Peyer's patch (tissue), 4 donors: Measurements from ENCODE around the gene SMURF2. TPM values are rescaled to one million over a fixed set of nuclear protein-coding genes. Genes with fewer than 3 reads are reported as not detected.

ENCODE experiments used
- DNase-seq, 3 donors: peaks; one replicate each; pipeline ENCODE4 v3.0.0-alpha.2; 2017 to 2019
- H3K27ac ChIP-seq, 4 donors: fragments of 200-600 bp; sonication (generic); one replicate each; pipeline ENCODE4 v1.5.1; 2016 to 2019
- H3K27me3 ChIP-seq, 2 donors: fragments of 200-600 bp; sonication (generic); one replicate each; pipeline ENCODE4 v1.5.1; 2019
- H3K36me3 ChIP-seq, 3 donors: fragments of 200-600 bp; sonication (generic); one replicate each; pipeline ENCODE4 v1.5.1; 2016 to 2019
- H3K4me1 ChIP-seq, 4 donors: fragments of 200-600 bp; sonication (generic); one replicate each; pipeline ENCODE4 v1.5.1; 2016 to 2019
- H3K4me3 ChIP-seq, 4 donors: fragments of 200-600 bp; sonication (generic); 1 replicate in 3 of 4; 2 replicates in 1 of 4; pipeline ENCODE4 v1.5.1; 2016 to 2019; ENCODE audit warnings: mild to moderate bottlenecking in 1 of 4
- H3K9me3 ChIP-seq, 4 donors: fragments of 200-600 bp; sonication (generic); one replicate each; pipeline ENCODE4 v1.5.1; 2016 to 2019; ENCODE audit warnings: mild to moderate bottlenecking in 1 of 4
- POLR2A ChIP-seq, 2 donors: fragments of 450-650 bp; IDR thresholded peaks; one replicate each; pipeline ENCODE4 v1.5.1; 2017; ENCODE audit warnings: antibody characterized with exemption in 2 of 2, mild to moderate bottlenecking in 2 of 2, moderate library complexity in 2 of 2
- total RNA-seq, 4 donors: library from RNA; depleted of rRNA; stranded (reverse); fragments of >200 nt; gene quantifications; one replicate each; pipeline ENCODE4 v1.1.0, GENCODE V29; 2016
- TF ChIP-seq, protein P1 (sequence below), 6 experiments: fragments of 450-650 bp in 4 of 6; fragments of 200-600 bp in 2 of 6; sonication (generic) in 1 of 6; IDR thresholded peaks; one replicate each; pipeline ENCODE4 v1.5.1; 2017 to 2019; ENCODE audit warnings: antibody characterized with exemption in 6 of 6, mild to moderate bottlenecking in 3 of 6, moderate library complexity in 1 of 6

Gene SMURF2
- total RNA-seq, 4 donors from 2014 or later, result 34.3 to 41.6 (median 37.5) TPM

DNA sequence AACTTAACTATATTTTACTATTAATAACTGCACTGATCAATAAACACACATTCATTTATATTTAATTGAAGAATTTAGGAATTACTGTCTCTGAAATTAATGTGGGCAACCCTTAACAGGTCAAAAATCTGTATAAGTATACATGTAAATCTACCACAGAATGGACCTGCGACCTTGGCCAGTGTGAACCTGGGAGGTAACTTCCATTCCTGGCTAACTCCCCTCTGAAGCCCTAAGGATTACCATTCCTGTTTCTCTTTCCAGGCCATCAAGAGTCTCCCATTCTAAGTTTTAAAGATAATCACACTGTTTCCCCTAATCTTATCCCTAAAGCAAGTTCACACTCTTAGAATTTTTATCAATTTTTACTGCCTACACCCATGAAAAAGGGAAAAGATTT, 58.1 kb downstream of the SMURF2 start:
- H3K4me1 ChIP-seq, result no peaks in the 10 kb centered on the region

DNA sequence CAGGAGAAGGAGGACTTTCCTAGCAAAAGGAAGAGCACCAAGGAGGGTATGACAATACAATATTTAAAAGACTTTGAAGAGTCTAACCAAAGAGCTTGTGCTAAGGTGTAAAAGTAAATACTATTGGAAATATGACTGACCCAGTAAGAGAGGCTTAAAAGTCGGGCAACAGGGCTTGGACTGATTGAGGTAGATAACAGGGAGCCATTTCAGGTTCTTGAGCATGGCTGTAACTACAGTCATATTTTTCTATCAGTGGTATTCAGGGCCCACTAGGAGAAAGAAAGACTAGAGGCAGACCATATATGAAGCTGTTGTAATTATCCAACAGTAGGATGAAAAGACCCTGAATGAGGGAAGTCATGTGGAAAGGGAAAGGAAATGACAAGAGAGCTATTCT, 62.3 kb downstream of the SMURF2 start:
- H3K27me3 ChIP-seq, result no peaks in the 10 kb centered on the region
- no peak overlapping the region for H3K4me3 ChIP-seq
- TF ChIP-seq, protein P1, sequence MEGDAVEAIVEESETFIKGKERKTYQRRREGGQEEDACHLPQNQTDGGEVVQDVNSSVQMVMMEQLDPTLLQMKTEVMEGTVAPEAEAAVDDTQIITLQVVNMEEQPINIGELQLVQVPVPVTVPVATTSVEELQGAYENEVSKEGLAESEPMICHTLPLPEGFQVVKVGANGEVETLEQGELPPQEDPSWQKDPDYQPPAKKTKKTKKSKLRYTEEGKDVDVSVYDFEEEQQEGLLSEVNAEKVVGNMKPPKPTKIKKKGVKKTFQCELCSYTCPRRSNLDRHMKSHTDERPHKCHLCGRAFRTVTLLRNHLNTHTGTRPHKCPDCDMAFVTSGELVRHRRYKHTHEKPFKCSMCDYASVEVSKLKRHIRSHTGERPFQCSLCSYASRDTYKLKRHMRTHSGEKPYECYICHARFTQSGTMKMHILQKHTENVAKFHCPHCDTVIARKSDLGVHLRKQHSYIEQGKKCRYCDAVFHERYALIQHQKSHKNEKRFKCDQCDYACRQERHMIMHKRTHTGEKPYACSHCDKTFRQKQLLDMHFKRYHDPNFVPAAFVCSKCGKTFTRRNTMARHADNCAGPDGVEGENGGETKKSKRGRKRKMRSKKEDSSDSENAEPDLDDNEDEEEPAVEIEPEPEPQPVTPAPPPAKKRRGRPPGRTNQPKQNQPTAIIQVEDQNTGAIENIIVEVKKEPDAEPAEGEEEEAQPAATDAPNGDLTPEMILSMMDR (IDR thresholded peaks at IDR 0.05), result no peak
- no peak for TF ChIP-seq POLR2A (IDR thresholded peaks at IDR 0.05)
- H3K36me3 ChIP-seq, result peaks cover 0 to 16% (median 0%) of the 10 kb centered on the region in 3 donors
- no peaks in the 10 kb centered on the region for H3K4me1 ChIP-seq
- no peak for DNase-seq
- no peak overlapping the region for H3K27ac ChIP-seq
- H3K9me3 ChIP-seq, result no peaks in the 10 kb centered on the region

More for the DNA sequence above, 58.1 kb downstream of the SMURF2 start:
- no peak for DNase-seq
- Histone ChIP-seq H3K27ac (no peak overlapping the region), H3K36me3 (no peaks in the 10 kb centered on the region), H3K9me3 (no peaks in the 10 kb centered on the region), H3K4me3 (no peak overlapping the region), H3K27me3 (no peaks in the 10 kb centered on the region)
- TF ChIP-seq POLR2A (IDR thresholded peaks at IDR 0.05), result no peak
- TF ChIP-seq, protein P1 (IDR thresholded peaks at IDR 0.05), result no peak

- TF ChIP-seq POLR2A (IDR thresholded peaks at IDR 0.05), result no peak
- TF ChIP-seq, protein P1 (IDR thresholded peaks at IDR 0.05), result no peak
- H3K9me3 ChIP-seq, result no peaks in the 10 kb centered on the region
- peaks cover 0 to 22% (median 0%) of the 10 kb centered on the region in 3 donors for H3K36me3 ChIP-seq
- H3K27me3 ChIP-seq, result no peaks in the 10 kb centered on the region
- DNase-seq, result peak in 2 of 3 donors; percentile 52 to 76
- no peaks in the 10 kb centered on the region for H3K4me1 ChIP-seq
- no peak overlapping the region for H3K27ac ChIP-seq
- H3K4me3 ChIP-seq, result no peak overlapping the region
These were observed 62.9 kb downstream of the SMURF2 start for GRCh38 chr17:64599187-64599676.

- peaks cover 0 to 27% (median 0%) of the 10 kb centered on the region in 3 donors for H3K36me3 ChIP-seq
- no peak overlapping the region for H3K4me3 ChIP-seq
- no peak for DNase-seq
- TF ChIP-seq, protein P1 (IDR thresholded peaks at IDR 0.05), result no peak
- TF ChIP-seq POLR2A (IDR thresholded peaks at IDR 0.05), result no peak
- H3K4me1 ChIP-seq, result no peaks in the 10 kb centered on the region
- H3K27me3 ChIP-seq, result no peaks in the 10 kb centered on the region
- no peak overlapping the region for H3K27ac ChIP-seq
- no peaks in the 10 kb centered on the region for H3K9me3 ChIP-seq
These were observed 63.4 kb downstream of the SMURF2 start for GRCh38 chr17:64598672-64599071.

GRCh38 chr17:64596988-64597387, 65.1 kb downstream of the SMURF2 start:
- Histone ChIP-seq H3K4me3 (no peak overlapping the region), H3K27ac (no peak overlapping the region), H3K4me1 (no peaks in the 10 kb centered on the region), H3K9me3 (no peaks in the 10 kb centered on the region), H3K36me3 (peaks cover 0 to 44% (median 0%) of the 10 kb centered on the region in 3 donors), H3K27me3 (no peaks in the 10 kb centered on the region)
- TF ChIP-seq POLR2A (IDR thresholded peaks at IDR 0.05), result no peak
- TF ChIP-seq, protein P1 (IDR thresholded peaks at IDR 0.05), result no peak
- no peak for DNase-seq

DNA sequence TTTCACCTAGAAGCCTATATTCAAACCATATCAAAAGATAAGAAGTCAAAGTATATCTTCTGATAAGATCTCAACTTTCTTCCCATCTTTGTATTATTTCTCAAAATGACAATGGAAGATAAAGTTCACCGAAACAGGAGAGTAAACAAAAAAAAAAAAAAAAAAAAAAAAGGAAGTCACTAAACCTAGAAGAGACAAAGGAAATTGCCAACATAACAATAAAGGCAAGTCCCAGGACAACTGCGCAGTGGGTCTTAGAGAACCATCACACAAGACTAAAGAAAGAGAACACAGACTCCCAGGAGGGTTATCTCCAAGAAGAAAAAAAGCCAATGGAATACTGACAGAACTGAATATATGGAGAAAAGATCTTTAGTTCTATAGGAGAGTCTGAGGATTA, 65.7 kb downstream of the SMURF2 start:
- Histone ChIP-seq H3K4me1 (no peaks in the 10 kb centered on the region), H3K9me3 (no peaks in the 10 kb centered on the region), H3K27ac (no peak overlapping the region), H3K36me3 (peaks cover 0 to 50% (median 0%) of the 10 kb centered on the region in 3 donors), H3K27me3 (no peaks in the 10 kb centered on the region), H3K4me3 (no peak overlapping the region)
- no peak for DNase-seq
- TF ChIP-seq, protein P1 (IDR thresholded peaks at IDR 0.05), result no peak
- no peak for TF ChIP-seq POLR2A (IDR thresholded peaks at IDR 0.05)
